Measurements from ENCODE around the gene RWDD3.
A peak's percentile ranks its signal among the peaks of the same experiment; 100 is the strongest.

RWDD3 gene

GRCh38 chr1:95233319-95233736, 682 bp upstream of the RWDD3 start:
- no peak for TF ChIP-seq CTCF (IDR thresholded peaks at IDR 0.05; ENCODE audit: low read depth, low read length, missing control alignments)
- H3K4me3 ChIP-seq (ENCODE audit: low read depth, low read length) = peak overlapping the region; percentile 69
- no peak for DNase-seq (ENCODE audit: low read depth)
- in situ Hi-C loops (cut with HindIII; ENCODE audit: low sequenced_read_pairs) = loop anchor here (25.0 kb wide), 1 partner anchor 321 kb away; no protein-coding TSS in a partner anchor

GRCh38 chr1:95236784-95237575, 3.0 kb downstream of the RWDD3 start:
- in situ Hi-C loops (cut with HindIII; ENCODE audit: low sequenced_read_pairs) = loop anchor here (25.0 kb wide), 1 partner anchor 325 kb away; no protein-coding TSS in a partner anchor
- no peak for DNase-seq (ENCODE audit: low read depth)
- no peak for TF ChIP-seq CTCF (IDR thresholded peaks at IDR 0.05; ENCODE audit: low read depth, low read length, missing control alignments)
- no peak overlapping the region for H3K4me3 ChIP-seq (ENCODE audit: low read depth, low read length)

- in situ Hi-C loops (cut with HindIII; ENCODE audit: low sequenced_read_pairs) = loop anchor here (25.0 kb wide), 1 partner anchor 326 kb away; no protein-coding TSS in a partner anchor
- H3K4me3 ChIP-seq (ENCODE audit: low read depth, low read length) = no peak overlapping the region
- TF ChIP-seq CTCF (IDR thresholded peaks at IDR 0.05; ENCODE audit: low read depth, low read length, missing control alignments) = no peak
- DNase-seq (ENCODE audit: low read depth) = no peak
Measured at GRCh38 chr1:95237981-95238703, 4.1 kb downstream of the RWDD3 start.

GRCh38 chr1:95245029-95245428, 11.0 kb downstream of the RWDD3 start:
- in situ Hi-C loops (cut with HindIII; ENCODE audit: low sequenced_read_pairs) = loop anchor here (25.0 kb wide), 1 partner anchor 333 kb away; no protein-coding TSS in a partner anchor
- DNase-seq (ENCODE audit: low read depth) = no peak

GRCh38 chr1:95246511-95246910, 12.5 kb downstream of the RWDD3 start:
- no peak for DNase-seq (ENCODE audit: low read depth)
- H3K4me3 ChIP-seq (ENCODE audit: low read depth, low read length) = no peak overlapping the region
- TF ChIP-seq CTCF (IDR thresholded peaks at IDR 0.05; ENCODE audit: low read depth, low read length, missing control alignments) = no peak
- in situ Hi-C loops (cut with HindIII; ENCODE audit: low sequenced_read_pairs) = loop anchor here (25.0 kb wide), 1 partner anchor 334 kb away; no protein-coding TSS in a partner anchor

More at GRCh38 chr1:95245029-95245428, 11.0 kb downstream of the RWDD3 start:
- H3K4me3 ChIP-seq (ENCODE audit: low read depth, low read length) = no peak overlapping the region
- TF ChIP-seq CTCF (IDR thresholded peaks at IDR 0.05; ENCODE audit: low read depth, low read length, missing control alignments) = no peak

- H3K4me3 ChIP-seq (ENCODE audit: low read depth, low read length) = no peak overlapping the region
- DNase-seq (ENCODE audit: low read depth) = no peak
- TF ChIP-seq CTCF (IDR thresholded peaks at IDR 0.05; ENCODE audit: low read depth, low read length, missing control alignments) = no peak
- in situ Hi-C loops (cut with HindIII; ENCODE audit: low sequenced_read_pairs) = loop anchor here (25.0 kb wide), 1 partner anchor 335 kb away; no protein-coding TSS in a partner anchor
Measured at GRCh38 chr1:95247607-95248006, 13.6 kb downstream of the RWDD3 start.
